ENCODE results near the gene MORC1. TPM values are rescaled to one million over a fixed set of nuclear protein-coding genes. Genes with fewer than 3 reads are reported as not detected.

The MORC1 gene
- polyA plus RNA-seq, 1 donor from 2014 or later = not detected

DNA sequence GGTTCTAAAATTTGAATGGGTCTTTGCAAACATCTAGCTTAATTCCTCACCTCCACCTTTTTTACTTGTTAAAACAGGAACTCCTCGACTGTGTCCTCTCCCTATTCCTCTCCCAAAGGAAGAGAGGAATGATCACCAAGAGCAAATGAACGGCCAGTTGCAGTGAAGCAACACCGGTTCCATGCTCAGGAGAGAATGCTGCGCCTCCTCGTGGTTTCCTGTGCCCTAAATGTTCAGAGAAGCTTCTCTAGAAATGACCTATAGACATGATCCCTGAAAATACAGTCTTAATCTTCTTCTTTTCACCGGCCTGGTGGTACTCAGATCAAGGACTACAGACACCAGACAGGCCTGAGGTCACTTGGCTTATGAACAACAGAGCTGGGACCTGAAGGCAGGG, 99.1 kb downstream of the MORC1 start:
- no peak overlapping the region for H3K27ac ChIP-seq (ENCODE audit: low read length)
- no peaks in the 10 kb centered on the region for H4K20me1 ChIP-seq (ENCODE audit: insufficient read depth)
- no peaks in the 10 kb centered on the region for H3K27me3 ChIP-seq (ENCODE audit: insufficient read depth, low read depth, low read length)
- no peak overlapping the region for H2AFZ ChIP-seq (ENCODE audit: low read depth, low read length)
- no peaks in the 10 kb centered on the region for H3K79me2 ChIP-seq (replicated peaks; ENCODE audit: insufficient read depth, low read length)
- TF ChIP-seq REST (IDR thresholded peaks at IDR 0.05; ENCODE audit: borderline replicate concordance) (no peak), SMC3 (conservative IDR thresholded peaks at IDR 0.05; ENCODE audit: poor library complexity) (no peak), EZH2 (IDR thresholded peaks at IDR 0.05; ENCODE audit: borderline replicate concordance, insufficient read depth, low read length, poor library complexity, severe bottlenecking) (no peak)
- H3K4me3 ChIP-seq (ENCODE audit: low read length) = no peak overlapping the region
- no peaks in the 10 kb centered on the region for H3F3A ChIP-seq (ENCODE audit: insufficient read depth, low read length, poor library complexity, severe bottlenecking)
- no peaks in the 10 kb centered on the region for H3K36me3 ChIP-seq (ENCODE audit: insufficient read depth, low read length)
- H3K9me2 ChIP-seq (ENCODE audit: insufficient read depth, low read length) = no peaks in the 10 kb centered on the region
- no peak overlapping the region for H3K9ac ChIP-seq (ENCODE audit: low read length)
- H3K4me2 ChIP-seq (ENCODE audit: low read length) = no peak overlapping the region
- no peaks in the 10 kb centered on the region for H3K9me3 ChIP-seq (ENCODE audit: low read length)

DNA sequence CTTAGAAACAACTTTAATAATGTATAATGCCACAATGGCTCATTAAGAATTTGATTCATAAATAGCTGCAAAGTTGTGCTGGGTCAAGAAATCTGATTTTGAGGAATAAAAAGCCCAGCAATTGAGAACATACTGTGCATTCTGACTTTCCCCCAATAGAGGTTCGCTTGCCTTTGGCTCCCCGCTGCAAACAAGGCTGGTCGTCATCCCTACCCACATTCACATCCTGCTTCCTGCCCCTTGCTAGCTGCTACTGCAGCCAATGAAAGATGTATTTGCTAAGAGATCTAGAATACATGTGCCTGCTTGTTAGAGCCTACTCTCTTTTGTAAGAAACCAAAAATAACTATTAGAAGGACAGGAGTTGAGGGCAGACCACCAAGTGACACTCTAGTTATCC, 112.5 kb downstream of the MORC1 start:
- Histone ChIP-seq H3K36me3 (ENCODE audit: insufficient read depth, low read length) (no peaks in the 10 kb centered on the region), H3K9ac (ENCODE audit: low read length) (no peak overlapping the region), H3K9me2 (ENCODE audit: insufficient read depth, low read length) (no peaks in the 10 kb centered on the region), H3K79me2 (replicated peaks; ENCODE audit: insufficient read depth, low read length) (no peaks in the 10 kb centered on the region), H3F3A (ENCODE audit: insufficient read depth, low read length, poor library complexity, severe bottlenecking) (no peaks in the 10 kb centered on the region), H3K4me2 (ENCODE audit: low read length) (no peak overlapping the region), H3K9me3 (ENCODE audit: low read length) (no peaks in the 10 kb centered on the region), H3K27ac (ENCODE audit: low read length) (no peak overlapping the region), H3K27me3 (ENCODE audit: insufficient read depth, low read depth, low read length) (no peaks in the 10 kb centered on the region), H4K20me1 (ENCODE audit: insufficient read depth) (no peaks in the 10 kb centered on the region), H2AFZ (ENCODE audit: low read depth, low read length) (no peak overlapping the region), H3K4me3 (ENCODE audit: low read length) (no peak overlapping the region)
- no peak for TF ChIP-seq RAD21 (conservative IDR thresholded peaks at IDR 0.05)
- no peak for TF ChIP-seq TAF1 (IDR thresholded peaks at IDR 0.05; ENCODE audit: low read depth)
- TF ChIP-seq POLR2AphosphoS5 (IDR thresholded peaks at IDR 0.05) = no peak
- TF ChIP-seq SMC3 (conservative IDR thresholded peaks at IDR 0.05; ENCODE audit: poor library complexity) = no peak
- no peak for TF ChIP-seq EP300 (conservative IDR thresholded peaks at IDR 0.05; ENCODE audit: poor library complexity, severe bottlenecking)
- TF ChIP-seq, protein P1, sequence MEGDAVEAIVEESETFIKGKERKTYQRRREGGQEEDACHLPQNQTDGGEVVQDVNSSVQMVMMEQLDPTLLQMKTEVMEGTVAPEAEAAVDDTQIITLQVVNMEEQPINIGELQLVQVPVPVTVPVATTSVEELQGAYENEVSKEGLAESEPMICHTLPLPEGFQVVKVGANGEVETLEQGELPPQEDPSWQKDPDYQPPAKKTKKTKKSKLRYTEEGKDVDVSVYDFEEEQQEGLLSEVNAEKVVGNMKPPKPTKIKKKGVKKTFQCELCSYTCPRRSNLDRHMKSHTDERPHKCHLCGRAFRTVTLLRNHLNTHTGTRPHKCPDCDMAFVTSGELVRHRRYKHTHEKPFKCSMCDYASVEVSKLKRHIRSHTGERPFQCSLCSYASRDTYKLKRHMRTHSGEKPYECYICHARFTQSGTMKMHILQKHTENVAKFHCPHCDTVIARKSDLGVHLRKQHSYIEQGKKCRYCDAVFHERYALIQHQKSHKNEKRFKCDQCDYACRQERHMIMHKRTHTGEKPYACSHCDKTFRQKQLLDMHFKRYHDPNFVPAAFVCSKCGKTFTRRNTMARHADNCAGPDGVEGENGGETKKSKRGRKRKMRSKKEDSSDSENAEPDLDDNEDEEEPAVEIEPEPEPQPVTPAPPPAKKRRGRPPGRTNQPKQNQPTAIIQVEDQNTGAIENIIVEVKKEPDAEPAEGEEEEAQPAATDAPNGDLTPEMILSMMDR (IDR thresholded peaks at IDR 0.05; ENCODE audit: poor library complexity, severe bottlenecking) = no peak
- TF ChIP-seq EZH2 (IDR thresholded peaks at IDR 0.05; ENCODE audit: borderline replicate concordance, insufficient read depth, low read length, poor library complexity, severe bottlenecking) = no peak
- no peak for TF ChIP-seq REST (IDR thresholded peaks at IDR 0.05; ENCODE audit: borderline replicate concordance)
- TF ChIP-seq MXI1 (conservative IDR thresholded peaks at IDR 0.05; ENCODE audit: poor library complexity, severe bottlenecking) = no peak
